ENCODE measurements around the gene XYLT1. TPM values are rescaled to one million over a fixed set of nuclear protein-coding genes. Genes with fewer than 3 reads are reported as not detected.
A peak's percentile ranks its signal among the peaks of the same experiment; 100 is the strongest.

Gene XYLT1
- total and polyA plus RNA-seq, 10 of the 15 experiments (the other 5 are each of a cell fraction or from before 2014, with no cell fraction given) = 0.88 to 14.8 (median 5.8) TPM

DNA sequence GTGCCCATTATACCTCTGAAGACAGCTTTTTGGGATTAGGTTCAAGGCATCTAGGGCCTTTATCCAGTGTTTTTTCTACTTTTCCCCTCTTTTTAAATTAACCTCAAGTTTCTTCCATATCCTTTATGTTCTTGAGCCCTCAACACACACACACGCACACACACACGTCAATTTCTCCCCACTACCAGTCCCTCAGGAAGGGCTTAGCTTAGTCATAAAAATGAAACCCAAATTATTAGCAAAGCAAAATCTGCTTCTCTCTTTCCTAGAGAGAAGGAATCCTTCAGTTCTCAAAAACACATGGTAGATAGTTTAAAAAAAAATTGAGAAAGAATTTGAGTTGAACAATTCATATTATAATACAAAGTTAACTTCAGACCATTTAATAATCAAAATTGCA is 401.1 kb downstream of the XYLT1 start:
- DNase-seq (ENCODE audit: low read depth, low spot score) = no peak
- H3K9me3 ChIP-seq (replicated peaks; ENCODE audit: control insufficient read depth, insufficient read depth, low read length) = peaks cover 1% of the 10 kb centered on the region; the same call in 1 of the 3 replicates
- no peak overlapping the region for H2AFZ ChIP-seq (ENCODE audit: control insufficient read depth, low read depth, low read length)
- TF ChIP-seq RUNX3 (IDR thresholded peaks at IDR 0.05; ENCODE audit: low read length) (peak; percentile 40; the same call in 1 of the 2 replicates), JUND (IDR thresholded peaks at IDR 0.05; ENCODE audit: low read depth, low read length) (no peak), ZNF217 (IDR thresholded peaks at IDR 0.05) (no peak), RAD21 (IDR thresholded peaks at IDR 0.05; ENCODE audit: insufficient read depth, low read depth, low read length) (no peak), KDM1A (IDR thresholded peaks at IDR 0.05; ENCODE audit: borderline replicate concordance) (no peak)
- in situ Hi-C loops (cut with MboI) (no loop called here), intact Hi-C loops (cut with micrococcal nuclease; ENCODE audit: unreplicated experiment) (loop anchor here (5.0 to 10.0 kb wide), 4 partner anchors 57 to 395 kb away; no protein-coding TSS in a partner anchor)
- no peaks in the 10 kb centered on the region for H3K79me2 ChIP-seq (ENCODE audit: control insufficient read depth, insufficient read depth, low read length)
- H4K20me1 ChIP-seq (ENCODE audit: control insufficient read depth, insufficient read depth) = no peaks in the 10 kb centered on the region
- BruUV-seq (replicated peaks) = no TSS peak
- ATAC-seq = no peak
- no peak overlapping the region for H3K4me2 ChIP-seq (ENCODE audit: control insufficient read depth, insufficient read depth)
- peaks cover 44% of the 10 kb centered on the region for H3K4me1 ChIP-seq (ENCODE audit: control insufficient read depth, insufficient read depth, low read length)
- no peak for FAIRE-seq
- peak overlapping the region; percentile 1; the same call in 1 of the 2 replicates for H3K4me3 ChIP-seq
- 4% methylated on average over 2 of the region's 2 CpGs for WGBS (ENCODE audit: insufficient coverage, insufficient replicate concordance, low lambda C conversion rate, missing lambda C conversion rate)
- SMC1A ChIA-PET (ENCODE audit: uncharacterized antibody, unreplicated experiment) = interaction anchor here (0.8 to 8.3 kb wide), 18 partner anchors 11 to 304 kb away, joined by 3 to 179 read pairs (median 7); no protein-coding TSS in a partner anchor
- H3K36me3 ChIP-seq (ENCODE audit: control insufficient read depth in 2 of 2, insufficient read depth in 2 of 2, low read length in 1 of 2) = no peaks in the 10 kb centered on the region
- H3K27ac ChIP-seq (ENCODE audit: control insufficient read depth, insufficient read depth) = peak overlapping the region; percentile 95
- H3K9ac ChIP-seq (ENCODE audit: control insufficient read depth, insufficient read depth, low read length) = no peak overlapping the region
- RAD21 ChIA-PET (ENCODE audit: unreplicated experiment) = interaction anchor here (0.8 to 5.0 kb wide), 11 partner anchors 14 to 208 kb away, joined by 3 to 101 read pairs (median 11); no protein-coding TSS in a partner anchor
- CTCF ChIA-PET = interaction anchor here (0.7 to 3.8 kb wide), 8 partner anchors 9 to 207 kb away, joined by 3 to 16 read pairs (median 4); no protein-coding TSS in a partner anchor
- POLR2A ChIA-PET = interaction anchor here (0.5 to 3.2 kb wide), 6 partner anchors 42 to 308 kb away, joined by 3 to 27 read pairs (median 4); no protein-coding TSS in a partner anchor
- H3K27me3 ChIP-seq (replicated peaks in 1 of 2; ENCODE audit: control insufficient read depth in 2 of 2, insufficient read depth in 2 of 2, low read length in 1 of 2) = no peaks in the 10 kb centered on the region

DNA sequence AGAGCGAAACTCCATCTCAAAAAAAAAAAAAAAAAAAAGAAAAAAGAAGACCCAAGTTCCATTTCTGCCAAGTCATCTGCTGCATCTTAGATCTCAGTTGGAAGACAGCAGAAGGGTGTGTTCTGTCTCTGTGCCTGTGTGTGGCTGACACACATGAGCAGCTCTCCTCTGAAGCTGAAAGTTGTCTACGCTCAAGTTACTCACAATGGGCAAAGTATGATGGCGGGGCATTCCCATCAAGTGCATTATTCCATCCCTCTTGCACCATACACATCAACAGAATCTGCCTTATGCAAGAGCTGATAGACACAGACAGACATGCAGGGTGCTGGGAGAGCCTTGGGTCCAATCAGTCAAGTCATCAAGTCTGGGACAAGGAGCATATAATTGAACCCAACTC is 402.2 kb downstream of the XYLT1 start:
- RAD21 ChIA-PET (ENCODE audit: unreplicated experiment) = interaction anchor here (0.8 to 5.0 kb wide), 14 partner anchors 13 to 301 kb away, joined by 3 to 101 read pairs (median 4); no protein-coding TSS in a partner anchor
- TF ChIP-seq YY1 (IDR thresholded peaks at IDR 0.05; ENCODE audit: low read depth, low read length) (peak; percentile 51; the same call in 1 of the 2 replicates), CREM (IDR thresholded peaks at IDR 0.05; ENCODE audit: low read depth) (peak; percentile 22; the same call in 1 of the 2 replicates)
- TF ChIP-seq, protein P1, sequence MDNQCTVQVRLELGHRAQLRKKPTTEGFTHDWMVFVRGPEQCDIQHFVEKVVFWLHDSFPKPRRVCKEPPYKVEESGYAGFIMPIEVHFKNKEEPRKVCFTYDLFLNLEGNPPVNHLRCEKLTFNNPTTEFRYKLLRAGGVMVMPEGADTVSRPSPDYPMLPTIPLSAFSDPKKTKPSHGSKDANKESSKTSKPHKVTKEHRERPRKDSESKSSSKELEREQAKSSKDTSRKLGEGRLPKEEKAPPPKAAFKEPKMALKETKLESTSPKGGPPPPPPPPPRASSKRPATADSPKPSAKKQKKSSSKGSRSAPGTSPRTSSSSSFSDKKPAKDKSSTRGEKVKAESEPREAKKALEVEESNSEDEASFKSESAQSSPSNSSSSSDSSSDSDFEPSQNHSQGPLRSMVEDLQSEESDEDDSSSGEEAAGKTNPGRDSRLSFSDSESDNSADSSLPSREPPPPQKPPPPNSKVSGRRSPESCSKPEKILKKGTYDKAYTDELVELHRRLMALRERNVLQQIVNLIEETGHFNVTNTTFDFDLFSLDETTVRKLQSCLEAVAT (IDR thresholded peaks at IDR 0.05) = 0 out of 2 replicates have a peak, but pooled peaks have one; percentile 23
- TF ChIP-seq, protein P2, sequence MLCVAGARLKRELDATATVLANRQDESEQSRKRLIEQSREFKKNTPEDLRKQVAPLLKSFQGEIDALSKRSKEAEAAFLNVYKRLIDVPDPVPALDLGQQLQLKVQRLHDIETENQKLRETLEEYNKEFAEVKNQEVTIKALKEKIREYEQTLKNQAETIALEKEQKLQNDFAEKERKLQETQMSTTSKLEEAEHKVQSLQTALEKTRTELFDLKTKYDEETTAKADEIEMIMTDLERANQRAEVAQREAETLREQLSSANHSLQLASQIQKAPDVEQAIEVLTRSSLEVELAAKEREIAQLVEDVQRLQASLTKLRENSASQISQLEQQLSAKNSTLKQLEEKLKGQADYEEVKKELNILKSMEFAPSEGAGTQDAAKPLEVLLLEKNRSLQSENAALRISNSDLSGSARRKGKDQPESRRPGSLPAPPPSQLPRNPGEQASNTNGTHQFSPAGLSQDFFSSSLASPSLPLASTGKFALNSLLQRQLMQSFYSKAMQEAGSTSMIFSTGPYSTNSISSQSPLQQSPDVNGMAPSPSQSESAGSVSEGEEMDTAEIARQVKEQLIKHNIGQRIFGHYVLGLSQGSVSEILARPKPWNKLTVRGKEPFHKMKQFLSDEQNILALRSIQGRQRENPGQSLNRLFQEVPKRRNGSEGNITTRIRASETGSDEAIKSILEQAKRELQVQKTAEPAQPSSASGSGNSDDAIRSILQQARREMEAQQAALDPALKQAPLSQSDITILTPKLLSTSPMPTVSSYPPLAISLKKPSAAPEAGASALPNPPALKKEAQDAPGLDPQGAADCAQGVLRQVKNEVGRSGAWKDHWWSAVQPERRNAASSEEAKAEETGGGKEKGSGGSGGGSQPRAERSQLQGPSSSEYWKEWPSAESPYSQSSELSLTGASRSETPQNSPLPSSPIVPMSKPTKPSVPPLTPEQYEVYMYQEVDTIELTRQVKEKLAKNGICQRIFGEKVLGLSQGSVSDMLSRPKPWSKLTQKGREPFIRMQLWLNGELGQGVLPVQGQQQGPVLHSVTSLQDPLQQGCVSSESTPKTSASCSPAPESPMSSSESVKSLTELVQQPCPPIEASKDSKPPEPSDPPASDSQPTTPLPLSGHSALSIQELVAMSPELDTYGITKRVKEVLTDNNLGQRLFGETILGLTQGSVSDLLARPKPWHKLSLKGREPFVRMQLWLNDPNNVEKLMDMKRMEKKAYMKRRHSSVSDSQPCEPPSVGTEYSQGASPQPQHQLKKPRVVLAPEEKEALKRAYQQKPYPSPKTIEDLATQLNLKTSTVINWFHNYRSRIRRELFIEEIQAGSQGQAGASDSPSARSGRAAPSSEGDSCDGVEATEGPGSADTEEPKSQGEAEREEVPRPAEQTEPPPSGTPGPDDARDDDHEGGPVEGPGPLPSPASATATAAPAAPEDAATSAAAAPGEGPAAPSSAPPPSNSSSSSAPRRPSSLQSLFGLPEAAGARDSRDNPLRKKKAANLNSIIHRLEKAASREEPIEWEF (IDR thresholded peaks at IDR 0.05; ENCODE audit: insufficient replicate concordance, low read depth, low read length) = peak; percentile 32

More for the DNA sequence above, 402.2 kb downstream of the XYLT1 start:
- intact Hi-C loops (cut with micrococcal nuclease; ENCODE audit: unreplicated experiment) = loop anchor here (1.0 kb wide), 1 partner anchor 41 kb away; no protein-coding TSS in a partner anchor
- H4K20me1 ChIP-seq (ENCODE audit: control insufficient read depth, insufficient read depth) = no peaks in the 10 kb centered on the region
- peak overlapping the region; percentile 26 for H3K4me2 ChIP-seq (ENCODE audit: control insufficient read depth, insufficient read depth)
- BruUV-seq (replicated peaks) = no TSS peak
- H3K27me3 ChIP-seq (replicated peaks in 1 of 2; ENCODE audit: control insufficient read depth in 2 of 2, insufficient read depth in 2 of 2, low read length in 1 of 2) = no peaks in the 10 kb centered on the region
- ChIA-PET POLR2A (interaction anchor here (0.6 to 3.2 kb wide), 7 partner anchors 38 to 204 kb away, joined by 3 to 27 read pairs (median 4); no protein-coding TSS in a partner anchor), SMC1A (ENCODE audit: uncharacterized antibody, unreplicated experiment) (interaction anchor here (0.6 to 8.3 kb wide), 20 partner anchors 10 to 305 kb away, joined by 3 to 179 read pairs (median 4); no protein-coding TSS in a partner anchor), CTCF (interaction anchor here (0.7 to 3.8 kb wide), 7 partner anchors 26 to 206 kb away, joined by 3 to 15 read pairs (median 5); no protein-coding TSS in a partner anchor)
- no peaks in the 10 kb centered on the region for H3K36me3 ChIP-seq (ENCODE audit: control insufficient read depth in 2 of 2, insufficient read depth in 2 of 2, low read length in 1 of 2)
- ATAC-seq (peak; percentile 78), FAIRE-seq (peak; percentile 69), DNase-seq (ENCODE audit: low read depth, low spot score) (peak; percentile 78)
- H3K4me3 ChIP-seq = no peak overlapping the region
- no peak overlapping the region for H2AFZ ChIP-seq (ENCODE audit: control insufficient read depth, low read depth, low read length)
- peak overlapping the region; percentile 95 for H3K27ac ChIP-seq (ENCODE audit: control insufficient read depth, insufficient read depth)
- peaks cover 44% of the 10 kb centered on the region for H3K4me1 ChIP-seq (ENCODE audit: control insufficient read depth, insufficient read depth, low read length)
- no peak overlapping the region for H3K9ac ChIP-seq (ENCODE audit: control insufficient read depth, insufficient read depth, low read length)
- 3% methylated on average over 2 of the region's 3 CpGs for WGBS (ENCODE audit: insufficient coverage, insufficient replicate concordance, low lambda C conversion rate, missing lambda C conversion rate)
- H3K79me2 ChIP-seq (ENCODE audit: control insufficient read depth, insufficient read depth, low read length) = no peaks in the 10 kb centered on the region
- H3K9me3 ChIP-seq (replicated peaks; ENCODE audit: control insufficient read depth, insufficient read depth, low read length) = peaks cover 1% of the 10 kb centered on the region; the same call in 1 of the 3 replicates
- in situ Hi-C loops (cut with MboI) = no loop called here

All from GM12878 (cell line).